GM21528 (cell line): ENCODE results near the gene MGAT5.

ENCODE experiments used
- ATAC-seq: cut with Tn5 transposase; IDR thresholded peaks from one replicate; pipeline ENCODE4 v1.9.1; 2021; ENCODE audit warnings: mild to moderate bottlenecking, moderate library complexity; ENCODE audit not compliant: unreplicated experiment, low FRiP score

MGAT5 gene

DNA sequence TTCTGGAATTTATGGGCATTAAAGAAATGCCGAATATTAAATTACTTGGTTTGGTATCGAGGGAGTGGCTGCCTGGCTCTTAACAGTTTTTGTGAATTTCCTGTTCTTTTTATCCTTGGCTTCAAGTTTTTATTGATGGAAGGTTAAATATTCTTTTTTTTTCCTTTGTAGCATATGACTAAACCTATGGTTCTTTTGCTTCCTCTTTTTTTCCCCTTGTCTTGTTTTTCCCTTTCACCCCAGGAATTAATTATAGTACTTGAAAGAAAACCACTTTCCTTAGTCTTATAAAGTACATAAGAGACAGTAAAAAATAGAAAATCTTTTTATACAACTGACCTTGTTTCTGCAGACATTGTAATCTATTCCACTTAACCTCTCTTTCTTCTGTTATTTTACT is 42.4 kb downstream of the MGAT5 start:
- ATAC-seq: no peak

- ATAC-seq: no peak
These were observed 45.5 kb downstream of the MGAT5 start for GRCh38 chr2:134299334-134299733.

- no peak for ATAC-seq
These were observed 46.7 kb downstream of the MGAT5 start for GRCh38 chr2:134300585-134300984.

- ATAC-seq: no peak
These were observed 47.4 kb downstream of the MGAT5 start for GRCh38 chr2:134301099-134301927.

DNA sequence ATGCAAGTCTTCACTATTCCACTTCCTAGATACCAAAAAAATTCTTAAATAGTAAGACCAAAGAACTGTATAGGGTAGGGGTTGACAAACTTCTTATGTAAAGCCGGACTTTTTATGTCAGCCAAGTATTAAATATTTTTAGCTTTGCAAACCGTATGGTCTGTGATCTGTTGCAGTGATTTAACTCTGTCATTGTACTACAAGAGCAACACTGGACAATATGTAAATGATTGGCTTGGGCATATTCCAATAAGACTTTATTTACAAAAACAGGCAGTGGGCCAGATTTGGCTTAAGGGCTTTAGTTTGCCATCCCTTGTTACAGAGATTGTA is 48.0 kb downstream of the MGAT5 start:
- ATAC-seq: no peak

DNA sequence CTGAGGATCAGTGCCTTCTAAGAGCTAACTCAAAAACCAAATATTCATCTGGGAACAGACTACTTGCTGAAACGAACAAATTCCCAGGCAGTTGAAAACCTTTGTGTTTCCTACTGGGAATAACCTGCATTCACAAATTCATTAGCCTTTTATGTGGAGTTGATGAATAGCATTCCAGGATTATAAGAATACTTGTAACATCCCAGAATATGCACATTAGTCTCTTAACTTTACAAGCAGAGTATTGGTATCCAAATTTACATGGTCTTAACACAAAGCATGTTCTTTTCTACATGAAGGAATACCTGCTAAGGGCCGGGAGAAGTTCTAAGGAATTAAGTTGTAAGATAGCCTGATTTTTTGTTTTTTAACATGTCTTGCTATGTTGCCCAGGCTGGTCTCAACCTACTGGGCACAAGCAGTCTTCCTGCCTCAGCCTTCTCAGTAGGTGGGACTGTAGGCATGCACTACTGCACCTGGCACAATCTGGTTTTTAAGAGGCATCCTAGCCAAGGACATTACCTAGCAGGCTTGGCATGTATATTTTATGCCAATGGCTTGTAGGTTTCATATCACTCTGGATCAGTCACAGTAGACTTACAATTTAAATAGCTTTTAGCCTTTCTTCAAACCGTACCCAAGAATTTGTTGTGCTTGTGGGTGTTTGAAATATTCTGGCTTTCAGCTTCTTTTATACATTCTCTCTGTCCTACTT is 50.7 kb downstream of the MGAT5 start:
- no peak for ATAC-seq

GRCh38 chr2:134305109-134305491 is 51.2 kb downstream of the MGAT5 start:
- no peak for ATAC-seq

GRCh38 chr2:134306521-134306920 is 52.6 kb downstream of the MGAT5 start:
- ATAC-seq: no peak

- ATAC-seq: no peak
These were observed 53.5 kb downstream of the MGAT5 start for GRCh38 chr2:134307334-134307733.

GRCh38 chr2:134308474-134309385 is 54.9 kb downstream of the MGAT5 start:
- no peak for ATAC-seq

DNA sequence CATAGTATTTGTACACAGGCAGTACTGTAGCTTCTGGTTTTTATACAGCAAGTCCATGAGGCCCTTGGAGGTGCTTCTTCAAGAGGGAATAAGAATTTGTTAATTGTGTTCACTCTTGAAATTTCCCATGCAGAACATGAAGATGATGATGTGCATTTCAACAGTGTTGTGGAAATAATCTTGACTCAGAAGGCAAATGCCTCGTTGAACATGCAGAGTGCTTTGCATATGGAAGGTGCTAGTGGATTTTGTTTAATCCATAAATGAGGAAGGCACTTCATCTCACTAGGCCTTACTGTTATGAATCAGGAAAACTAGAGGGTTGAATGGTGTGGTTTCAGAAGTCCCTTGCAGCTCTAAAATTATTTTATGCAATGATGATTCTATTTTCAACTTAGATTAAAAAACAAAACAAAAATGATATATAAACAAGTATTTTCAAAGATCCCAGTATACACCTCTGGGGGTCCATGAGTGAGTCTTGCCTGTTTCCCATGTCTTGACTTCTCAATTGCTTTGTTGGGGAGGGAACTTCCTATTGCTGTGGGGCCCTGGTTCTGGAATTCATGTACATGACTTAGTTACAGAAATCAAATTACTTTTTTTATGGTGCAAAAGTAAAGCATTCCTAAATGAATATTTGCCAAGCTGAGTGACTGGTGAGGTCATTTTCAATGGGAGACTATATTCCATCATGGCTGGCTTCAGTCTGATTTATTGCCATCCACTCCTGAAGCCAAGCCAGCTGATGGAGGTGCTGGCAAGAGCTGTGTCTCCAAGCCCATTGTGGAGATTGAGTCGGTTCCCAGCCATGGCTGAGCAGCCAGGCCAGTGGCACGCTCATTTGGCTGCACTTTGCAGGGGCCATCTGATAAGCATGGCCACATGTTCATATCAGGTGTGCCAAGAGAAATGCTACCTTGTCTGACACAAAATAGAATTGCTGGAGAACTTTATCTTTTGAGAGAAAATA is 56.5 kb downstream of the MGAT5 start:
- ATAC-seq: no peak

DNA sequence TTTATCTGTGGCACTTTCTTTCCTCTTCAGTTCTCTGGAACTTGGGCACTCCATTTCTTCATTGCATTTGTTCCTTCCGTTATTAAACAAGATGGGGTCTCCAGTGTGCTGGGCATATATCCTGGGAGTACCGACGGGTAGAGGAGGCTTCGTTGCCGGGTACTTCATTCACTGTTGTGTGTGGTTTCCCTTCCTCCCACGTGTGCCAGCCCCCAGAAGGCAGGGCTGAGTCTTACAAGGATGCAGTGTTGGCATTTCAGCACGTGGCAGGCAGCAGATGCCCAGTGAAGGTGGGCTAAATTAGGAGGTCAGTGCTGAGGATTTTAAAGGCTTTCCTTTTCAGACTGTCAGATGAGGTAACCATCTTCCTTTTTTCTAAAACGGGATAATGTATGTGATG is 58.6 kb downstream of the MGAT5 start:
- ATAC-seq: no peak

DNA sequence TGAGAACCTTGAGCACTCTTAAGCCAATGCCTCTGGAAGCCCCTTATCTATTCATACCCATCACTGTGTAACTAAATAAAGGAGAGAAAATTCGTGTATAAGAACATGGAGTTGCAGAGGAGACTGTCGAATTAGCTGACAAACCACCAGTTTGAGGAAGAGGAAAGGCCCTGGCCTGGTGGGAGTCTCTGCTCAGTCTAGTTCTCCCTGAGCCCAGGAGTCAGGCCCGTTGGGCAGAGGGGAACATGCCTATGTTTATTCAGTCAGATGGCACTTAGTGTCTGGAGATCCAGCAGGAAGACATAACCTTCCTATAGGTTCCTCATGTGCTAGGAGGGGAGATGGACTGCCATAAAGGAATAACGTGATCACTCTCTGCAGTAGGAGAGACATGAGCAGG is 60.3 kb downstream of the MGAT5 start:
- no peak for ATAC-seq

- no peak for ATAC-seq
These were observed 61.0 kb downstream of the MGAT5 start for GRCh38 chr2:134314681-134315368.

- ATAC-seq: no peak
These were observed 61.6 kb downstream of the MGAT5 start for GRCh38 chr2:134315471-134315870.

GRCh38 chr2:134319596-134320254 is 65.9 kb downstream of the MGAT5 start:
- ATAC-seq: no peak

- ATAC-seq: no peak
These were observed 67.1 kb downstream of the MGAT5 start for GRCh38 chr2:134320930-134321329.

DNA sequence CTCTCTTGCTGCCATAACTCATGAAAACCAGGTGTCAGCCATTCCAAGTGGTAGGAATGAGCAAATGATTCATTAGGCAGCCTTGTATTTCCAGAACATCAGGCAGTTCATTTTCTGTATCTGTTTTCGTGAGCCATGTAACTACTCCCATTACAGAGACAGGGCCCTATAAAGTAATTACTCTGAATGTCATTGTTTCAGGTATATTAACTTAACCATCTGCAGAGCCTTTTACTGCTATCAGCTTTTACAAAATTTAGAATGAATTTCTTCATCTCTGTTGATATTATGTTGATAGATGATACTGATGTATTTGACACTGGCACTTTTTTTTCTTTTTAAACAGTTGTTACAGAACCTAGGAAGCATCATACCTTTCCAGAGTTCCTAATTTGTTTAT is 69.9 kb downstream of the MGAT5 start:
- no peak for ATAC-seq

DNA sequence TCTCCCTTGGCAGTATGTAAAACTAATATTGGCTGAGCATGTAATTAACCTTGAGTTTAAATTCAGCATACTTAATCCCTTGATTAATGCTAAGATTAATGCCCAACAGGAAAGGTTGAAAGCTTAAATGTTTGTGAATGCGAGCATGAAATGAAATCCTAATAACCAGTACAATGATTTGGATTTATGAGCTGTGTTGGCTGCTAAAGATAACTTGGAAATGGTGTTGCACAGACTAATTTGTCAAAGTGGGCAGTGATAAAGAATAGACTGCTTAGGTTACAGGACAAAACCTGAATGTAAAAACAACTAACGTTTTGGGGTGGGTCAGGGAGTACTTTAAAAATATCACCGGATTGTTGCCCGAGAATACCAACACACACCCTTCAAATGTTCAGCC is 70.6 kb downstream of the MGAT5 start:
- ATAC-seq: no peak
